Muscle layer of duodenum (tissue), 2 donors: ENCODE data around the gene FGGY.

Source experiments
- H3K27ac ChIP-seq: one replicate; pipeline ENCODE4 v1.7.0; 2013; ENCODE audit warnings: mild to moderate bottlenecking, low read length
- H3K27me3 ChIP-seq: one replicate; pipeline ENCODE4 v1.7.0; 2013; ENCODE audit warnings: low read depth, mild to moderate bottlenecking, control low read depth, low read length
- H3K36me3 ChIP-seq, 2 donors: one replicate each; pipeline ENCODE4 v1.7.0; 2013; ENCODE audit warnings: low read length in 2 of 2, control low read depth in 1 of 2, mild to moderate bottlenecking in 1 of 2; ENCODE audit not compliant: insufficient read depth in 2 of 2, control insufficient read depth in 1 of 2
- H3K4me1 ChIP-seq, 2 donors: one replicate each; pipeline ENCODE4 v1.7.0; 2013; ENCODE audit warnings: low read length in 2 of 2, mild to moderate bottlenecking in 2 of 2, control low read depth in 1 of 2, moderate library complexity in 1 of 2; ENCODE audit not compliant: insufficient read depth in 2 of 2, control insufficient read depth in 1 of 2
- H3K4me3 ChIP-seq, 2 donors: one replicate each; pipeline ENCODE4 v1.7.0; 2013; ENCODE audit warnings: low read length in 2 of 2, low read depth in 1 of 2, mild to moderate bottlenecking in 1 of 2
- H3K9me3 ChIP-seq, 2 donors: one replicate each; pipeline ENCODE4 v1.7.0; 2013; ENCODE audit warnings: low read length in 2 of 2, control low read depth in 1 of 2, mild to moderate bottlenecking in 1 of 2; ENCODE audit not compliant: control insufficient read depth in 1 of 2
- donor health status: healthy.

Gene FGGY

GRCh38 chr1:59671953-59672305 is 375.0 kb downstream of the FGGY start:
- Histone ChIP-seq H3K27me3 (no peaks in the 10 kb centered on the region), H3K4me3 (no peak overlapping the region), H3K36me3 (no peaks in the 10 kb centered on the region), H3K27ac (no peak overlapping the region), H3K4me1 (peaks cover 0 to 13% of the 10 kb centered on the region in 2 donors), H3K9me3 (no peaks in the 10 kb centered on the region)

- Histone ChIP-seq H3K9me3 (no peaks in the 10 kb centered on the region), H3K27ac (no peak overlapping the region), H3K36me3 (no peaks in the 10 kb centered on the region), H3K4me3 (no peak overlapping the region), H3K4me1 (peaks cover 0 to 15% of the 10 kb centered on the region in 2 donors), H3K27me3 (no peaks in the 10 kb centered on the region)
Observed at GRCh38 chr1:59672851-59673572, 376.1 kb downstream of the FGGY start.

GRCh38 chr1:59673573-59674450 is 376.9 kb downstream of the FGGY start:
- Histone ChIP-seq H3K4me1 (peaks cover 0 to 18% of the 10 kb centered on the region in 2 donors), H3K9me3 (no peaks in the 10 kb centered on the region), H3K4me3 (no peak overlapping the region), H3K27ac (no peak overlapping the region), H3K36me3 (no peaks in the 10 kb centered on the region), H3K27me3 (no peaks in the 10 kb centered on the region)

- Histone ChIP-seq H3K27me3 (no peaks in the 10 kb centered on the region), H3K9me3 (no peaks in the 10 kb centered on the region), H3K4me1 (peaks cover 0 to 18% of the 10 kb centered on the region in 2 donors), H3K4me3 (no peak overlapping the region), H3K36me3 (no peaks in the 10 kb centered on the region), H3K27ac (no peak overlapping the region)
Observed at GRCh38 chr1:59674595-59674994, 377.7 kb downstream of the FGGY start.

- H3K27ac ChIP-seq, result no peak overlapping the region
- no peaks in the 10 kb centered on the region for H3K27me3 ChIP-seq
- H3K36me3 ChIP-seq, result no peaks in the 10 kb centered on the region
- H3K4me1 ChIP-seq, result peaks cover 0 to 18% of the 10 kb centered on the region in 2 donors
- H3K9me3 ChIP-seq, result no peaks in the 10 kb centered on the region
- no peak overlapping the region for H3K4me3 ChIP-seq
Observed at GRCh38 chr1:59675936-59676335, 379.0 kb downstream of the FGGY start.

GRCh38 chr1:59678040-59678439 is 381.1 kb downstream of the FGGY start:
- Histone ChIP-seq H3K27me3 (no peaks in the 10 kb centered on the region), H3K4me1 (peaks cover 0 to 18% of the 10 kb centered on the region in 2 donors), H3K9me3 (no peaks in the 10 kb centered on the region), H3K4me3 (no peak overlapping the region), H3K36me3 (no peaks in the 10 kb centered on the region), H3K27ac (no peak overlapping the region)

GRCh38 chr1:59678493-59679228 is 381.8 kb downstream of the FGGY start:
- Histone ChIP-seq H3K9me3 (no peaks in the 10 kb centered on the region), H3K36me3 (no peaks in the 10 kb centered on the region), H3K27ac (no peak overlapping the region), H3K4me3 (no peak overlapping the region), H3K4me1 (peaks cover 0 to 16% of the 10 kb centered on the region in 2 donors), H3K27me3 (no peaks in the 10 kb centered on the region)

- H3K4me1 ChIP-seq, result peaks cover 0 to 15% of the 10 kb centered on the region in 2 donors
- H3K9me3 ChIP-seq, result no peaks in the 10 kb centered on the region
- H3K27me3 ChIP-seq, result no peaks in the 10 kb centered on the region
- H3K27ac ChIP-seq, result no peak overlapping the region
- H3K36me3 ChIP-seq, result no peaks in the 10 kb centered on the region
- no peak overlapping the region for H3K4me3 ChIP-seq
Observed at GRCh38 chr1:59680044-59680443, 383.1 kb downstream of the FGGY start.

GRCh38 chr1:59682396-59683080 is 385.6 kb downstream of the FGGY start:
- Histone ChIP-seq H3K9me3 (no peaks in the 10 kb centered on the region), H3K27ac (peak overlapping the region; percentile 83), H3K36me3 (no peaks in the 10 kb centered on the region), H3K27me3 (no peaks in the 10 kb centered on the region), H3K4me3 (no peak overlapping the region), H3K4me1 (peaks cover 0 to 18% of the 10 kb centered on the region in 2 donors)

- H3K9me3 ChIP-seq, result no peaks in the 10 kb centered on the region
- no peak overlapping the region for H3K4me3 ChIP-seq
- H3K27ac ChIP-seq, result peak overlapping the region; percentile 83
- no peaks in the 10 kb centered on the region for H3K27me3 ChIP-seq
- peaks cover 0 to 13% of the 10 kb centered on the region in 2 donors for H3K4me1 ChIP-seq
- no peaks in the 10 kb centered on the region for H3K36me3 ChIP-seq
Observed at GRCh38 chr1:59683197-59683596, 386.3 kb downstream of the FGGY start.

GRCh38 chr1:59684698-59685097 is 387.8 kb downstream of the FGGY start:
- no peaks in the 10 kb centered on the region for H3K9me3 ChIP-seq
- peaks cover 0 to 14% of the 10 kb centered on the region in 2 donors for H3K4me1 ChIP-seq
- peak overlapping the region; percentile 83 for H3K27ac ChIP-seq
- no peak overlapping the region for H3K4me3 ChIP-seq
- no peaks in the 10 kb centered on the region for H3K27me3 ChIP-seq
- no peaks in the 10 kb centered on the region for H3K36me3 ChIP-seq
